ENCODE results near the gene ROGDI.
"Not testable (repeated sequence)": the region's sequence is repeated elsewhere in the genome, so short reads cannot be mapped to it uniquely, and the experiment has no call there.

Gene ROGDI

DNA sequence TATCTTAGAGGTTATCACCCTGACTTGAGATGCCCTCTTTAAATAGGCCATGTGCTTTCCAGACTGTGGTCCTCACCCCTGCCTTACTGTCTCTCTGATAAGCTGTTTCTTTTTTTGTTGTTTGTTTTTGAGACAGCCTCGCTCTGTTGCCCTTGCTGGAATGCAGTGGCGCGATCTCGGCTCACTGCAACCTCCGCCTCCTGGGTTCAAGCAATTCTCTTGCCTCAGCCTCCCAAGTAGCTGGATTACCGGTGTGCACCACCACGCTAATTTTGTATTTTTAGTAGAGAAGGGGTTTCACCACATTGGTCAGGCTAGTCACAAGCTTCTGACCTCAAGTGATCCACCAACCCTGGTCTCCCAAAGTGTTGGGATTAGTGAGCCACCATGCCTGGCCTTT, 13.5 kb downstream of the ROGDI start:
- no peak for DNase-seq

DNA sequence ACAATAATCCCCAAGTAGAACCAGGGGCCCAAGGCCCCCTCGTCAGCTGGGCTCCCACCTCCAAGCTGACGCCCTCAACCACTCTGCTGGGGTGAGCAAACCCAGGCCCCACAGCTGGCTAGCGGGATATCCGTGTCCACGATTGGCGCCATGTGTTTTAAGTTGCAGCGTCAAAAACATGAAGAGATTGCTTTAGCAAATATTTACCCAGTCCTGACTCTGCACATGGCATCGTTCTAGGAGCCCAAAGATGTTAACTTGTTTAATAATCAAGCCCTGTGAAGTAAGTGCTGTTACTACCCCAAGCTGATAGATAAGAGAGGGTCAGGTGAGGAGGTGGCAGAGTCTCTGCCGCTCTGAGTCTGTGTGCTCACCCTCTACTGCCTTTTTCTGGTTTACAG, 13.9 kb downstream of the ROGDI start:
- DNase-seq, result no peak

DNA sequence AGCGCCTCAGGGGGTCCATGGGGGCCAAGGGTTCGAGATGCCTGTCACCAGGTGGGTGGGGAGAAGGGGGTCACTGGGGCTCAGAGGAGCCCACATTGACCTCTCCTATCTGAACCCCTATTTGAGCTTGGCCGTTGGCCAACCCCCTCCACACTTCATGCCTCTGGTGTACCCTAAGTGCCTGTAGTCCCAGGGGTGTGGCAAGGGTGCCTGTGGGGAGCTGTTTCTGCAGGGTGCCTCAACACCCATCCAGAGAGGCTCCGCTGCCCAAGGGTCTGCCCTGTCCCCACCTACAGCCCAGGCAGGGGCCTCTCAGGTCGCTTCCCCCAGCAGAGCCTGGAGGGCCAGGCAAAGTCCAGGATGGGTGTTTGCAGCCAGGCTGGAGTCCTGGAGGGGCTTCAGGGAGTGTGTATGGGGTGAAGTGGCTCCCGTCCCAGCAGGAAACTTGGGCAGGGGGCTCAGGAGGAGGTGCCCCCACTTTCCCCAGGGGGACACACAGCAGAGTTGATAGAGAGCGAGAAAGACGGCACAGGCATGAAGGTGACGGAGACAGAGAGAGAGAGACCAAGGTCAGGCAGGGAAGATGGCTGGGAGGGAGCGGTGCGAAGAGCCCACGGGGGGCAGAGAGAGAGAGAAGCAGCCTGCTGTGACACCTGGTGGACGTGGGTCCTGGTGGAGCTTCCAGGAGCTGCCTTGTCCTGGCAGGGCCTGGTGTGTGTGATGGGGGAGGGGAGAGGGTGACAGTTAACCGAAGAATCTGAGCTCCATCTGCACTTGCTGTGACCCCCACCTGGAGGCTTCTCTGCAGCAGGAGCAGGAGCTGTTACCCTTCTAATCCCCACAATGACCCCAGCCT, 14.6 kb downstream of the ROGDI start, which contains the start of gene SEPTIN12:
TSS of gene SEPTIN12 (minus strand) at position 719 of the 856 bp plus-strand sequence. CDS start at position 19, 700 bp downstream.
- DNase-seq, result no peak

DNA sequence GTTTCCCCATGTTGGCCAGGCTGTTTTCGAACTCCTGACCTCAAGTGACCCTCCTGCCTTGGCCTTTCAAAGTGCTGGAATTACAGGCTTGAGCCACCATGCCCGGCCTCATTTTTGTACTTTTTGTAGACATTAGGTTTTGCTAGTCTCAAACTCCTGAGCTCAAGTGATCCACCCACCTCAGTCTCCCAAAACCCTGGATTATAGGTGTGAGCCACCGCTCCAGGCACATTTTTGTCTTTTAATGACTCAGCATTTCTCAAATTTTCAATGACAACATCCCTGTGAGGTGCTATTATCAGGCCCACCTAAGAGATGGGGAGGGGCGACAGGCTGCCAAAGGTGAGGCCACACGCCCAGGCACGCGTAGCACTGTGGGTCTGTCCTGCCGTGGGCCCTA, 15.4 kb downstream of the ROGDI start:
- no peak for DNase-seq

DNA sequence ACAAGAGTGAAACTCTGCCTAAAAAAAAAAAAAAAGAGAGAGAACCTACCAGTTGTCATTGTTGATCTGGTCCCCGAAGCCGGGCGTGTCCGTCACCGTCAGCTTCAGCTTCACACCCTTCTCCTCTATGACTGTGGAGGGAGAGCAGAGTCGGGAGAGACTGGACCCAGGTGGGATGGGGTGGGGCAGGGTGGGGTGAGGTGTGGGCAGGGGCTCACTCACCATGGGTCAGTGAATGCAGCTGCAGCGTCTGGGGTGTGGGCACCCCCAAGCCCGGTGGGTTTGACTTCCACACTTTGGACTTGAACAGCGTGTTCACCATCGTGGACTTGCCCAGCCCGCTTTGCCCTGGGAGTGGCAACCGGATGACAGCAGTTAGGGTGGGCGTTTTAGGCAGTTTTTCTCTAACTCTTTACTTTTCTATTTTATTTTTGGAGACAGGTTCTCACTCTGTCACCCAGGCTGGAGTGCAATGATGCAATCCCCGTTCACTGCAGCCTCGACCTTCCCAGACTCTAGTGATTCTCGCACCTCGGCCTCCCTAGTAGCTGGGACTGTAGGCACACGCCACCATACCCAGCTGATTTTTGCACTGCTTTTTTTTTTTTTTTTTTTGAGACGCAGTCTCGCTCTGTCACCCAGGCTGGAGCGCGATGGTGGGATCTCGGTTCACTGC, 16.5 kb downstream of the ROGDI start:
- no peak for DNase-seq

DNA sequence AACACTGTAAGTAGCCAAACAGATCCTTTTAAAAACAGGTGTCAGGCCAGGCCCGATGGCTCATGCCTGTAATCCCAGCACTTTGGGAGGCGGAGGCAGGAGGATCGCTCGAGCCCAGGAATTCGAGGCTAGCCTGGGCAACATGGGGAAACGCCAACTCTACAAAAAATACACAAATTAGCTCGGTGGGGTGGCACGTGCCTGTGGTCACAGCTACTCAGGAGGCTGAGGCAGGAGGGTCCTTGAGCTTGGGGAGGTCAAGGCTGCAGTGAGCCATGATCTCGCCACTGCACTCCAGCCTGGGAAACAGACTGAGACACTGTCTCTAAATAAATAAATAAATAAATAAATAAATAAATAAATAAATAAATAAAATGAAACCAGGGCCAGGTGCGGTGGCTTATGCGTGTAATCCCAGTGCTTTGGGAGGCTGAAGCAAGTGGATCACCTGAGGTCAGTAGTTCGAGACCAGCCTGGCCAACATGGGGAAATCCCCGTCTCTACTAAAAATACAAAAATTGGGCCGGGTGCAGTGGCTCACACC, 17.9 kb downstream of the ROGDI start:
- DNase-seq, result not testable (repeated sequence)

DNA sequence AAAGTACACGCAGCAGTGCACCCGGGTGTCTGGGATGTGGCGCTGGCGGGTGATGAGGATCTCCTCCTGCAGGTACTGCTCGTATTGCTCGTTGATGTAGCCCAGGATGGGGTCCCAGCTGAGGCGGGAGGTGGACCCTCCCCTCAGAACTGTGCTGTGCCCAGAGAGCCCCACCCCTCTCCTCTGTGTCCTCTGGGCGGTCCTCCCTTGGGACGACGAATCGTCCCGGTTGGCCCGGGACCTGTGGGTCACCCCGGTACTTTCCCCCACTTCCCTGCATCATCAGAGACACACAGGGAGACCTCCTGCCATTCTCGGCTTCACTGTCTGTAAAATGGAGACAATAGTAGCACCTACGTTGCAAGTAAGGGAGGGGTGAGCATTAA, 18.5 kb downstream of the ROGDI start:
- DNase-seq, result no peak

DNA sequence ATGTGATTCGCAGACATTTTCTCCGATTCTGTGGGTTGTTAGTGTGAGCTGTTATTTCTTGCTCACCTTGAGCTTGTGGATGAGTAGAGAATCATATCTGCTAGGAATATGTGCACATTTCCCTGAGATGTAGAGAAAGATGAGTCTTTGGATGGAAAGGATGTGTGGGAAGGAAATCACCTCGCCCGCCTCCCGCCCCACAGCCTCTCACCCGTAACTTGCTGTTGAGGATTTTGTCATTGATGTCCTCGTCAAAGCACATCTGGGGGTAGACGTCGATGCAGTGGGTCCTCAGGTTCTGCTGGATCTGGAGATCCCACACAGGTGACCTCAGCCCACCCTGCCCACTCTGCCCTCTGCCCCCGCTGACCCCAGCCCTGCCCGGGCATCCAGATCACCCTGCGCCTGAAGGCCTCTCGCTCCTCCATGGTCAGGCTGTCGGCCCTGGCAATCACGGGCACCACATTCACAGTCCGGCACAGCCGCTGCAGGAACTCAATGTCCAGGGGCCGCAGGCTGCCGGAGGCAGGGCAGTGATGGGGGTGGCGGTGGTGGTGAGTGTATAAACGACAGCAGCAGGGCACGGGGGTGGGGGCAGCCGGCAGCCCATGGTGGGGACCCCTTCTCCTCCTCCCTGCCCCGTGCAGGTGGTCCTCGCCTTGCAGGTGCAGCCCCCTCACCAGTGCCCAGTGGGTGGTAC, 19.0 kb downstream of the ROGDI start:
- no peak for DNase-seq

DNA sequence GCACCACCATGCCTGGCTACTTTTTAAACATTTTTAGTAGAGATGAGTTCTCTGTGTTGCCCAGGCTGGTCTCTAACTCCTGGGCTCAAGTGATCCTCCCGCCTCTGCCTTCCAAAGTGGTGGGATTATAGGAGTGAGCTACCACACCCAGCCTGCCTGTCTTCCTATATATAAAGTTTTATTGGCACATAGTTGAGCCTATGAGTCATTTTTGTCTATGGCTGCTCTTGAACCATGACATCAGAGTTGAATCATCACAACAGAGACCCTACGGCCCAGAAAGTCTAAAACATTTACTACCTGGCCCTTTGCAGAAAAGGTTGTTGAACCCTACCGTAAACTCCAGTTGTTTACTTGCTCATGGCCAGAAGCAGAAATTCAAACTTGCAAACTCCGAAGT, 22.2 kb downstream of the ROGDI start:
- no peak for DNase-seq

DNA sequence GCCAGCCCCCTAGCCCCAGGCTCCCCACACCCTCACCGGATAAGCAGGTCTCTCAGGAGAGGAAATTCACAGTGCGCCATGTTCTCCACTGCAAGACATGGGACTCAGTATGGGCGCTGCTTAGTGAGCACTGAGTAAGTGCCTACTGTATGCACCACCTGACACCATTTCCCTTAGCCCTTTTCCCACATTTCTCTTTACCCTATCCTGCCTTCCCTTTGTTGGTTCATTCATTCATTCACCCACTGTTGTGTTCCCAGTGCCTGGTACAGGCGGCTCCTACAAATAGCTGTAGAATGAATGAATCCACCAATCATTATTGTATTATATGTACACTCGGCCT, 24.4 kb downstream of the ROGDI start:
- DNase-seq, result no peak

DNA sequence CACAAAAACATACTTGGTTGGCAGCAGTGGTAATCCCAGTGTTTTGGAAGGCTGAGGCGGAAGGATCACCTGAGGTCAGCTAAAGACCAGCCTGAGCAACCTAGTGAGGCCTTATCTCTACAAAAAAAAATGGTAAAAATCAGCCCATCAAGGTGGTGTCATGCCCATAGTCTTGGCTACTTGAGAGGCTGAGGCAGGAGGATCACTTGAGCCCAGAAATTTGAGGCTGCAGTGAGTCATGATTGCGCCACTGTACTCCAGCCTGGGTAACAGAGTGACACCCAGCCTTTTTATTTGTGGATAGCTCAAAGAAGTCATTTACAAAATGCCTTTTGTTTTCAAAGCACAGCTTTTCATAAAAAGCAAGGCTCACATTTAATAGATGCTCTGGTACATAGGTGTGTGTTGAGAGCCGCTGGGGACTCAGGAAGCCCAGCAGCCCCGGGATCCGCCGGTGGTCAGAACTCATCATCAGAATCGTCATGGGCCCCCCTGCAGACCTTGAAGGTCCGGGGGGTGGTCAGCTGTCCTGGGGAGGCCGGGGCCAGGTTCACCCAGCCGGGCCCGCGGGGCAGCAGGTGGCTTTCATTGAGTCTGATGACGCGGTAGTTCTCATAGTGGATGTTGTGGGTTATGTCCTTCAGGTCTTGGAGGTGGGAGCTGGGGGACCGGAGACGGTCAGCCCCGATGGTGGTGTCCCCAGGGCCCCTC, 24.9 kb downstream of the ROGDI start:
- DNase-seq, result no peak

DNA sequence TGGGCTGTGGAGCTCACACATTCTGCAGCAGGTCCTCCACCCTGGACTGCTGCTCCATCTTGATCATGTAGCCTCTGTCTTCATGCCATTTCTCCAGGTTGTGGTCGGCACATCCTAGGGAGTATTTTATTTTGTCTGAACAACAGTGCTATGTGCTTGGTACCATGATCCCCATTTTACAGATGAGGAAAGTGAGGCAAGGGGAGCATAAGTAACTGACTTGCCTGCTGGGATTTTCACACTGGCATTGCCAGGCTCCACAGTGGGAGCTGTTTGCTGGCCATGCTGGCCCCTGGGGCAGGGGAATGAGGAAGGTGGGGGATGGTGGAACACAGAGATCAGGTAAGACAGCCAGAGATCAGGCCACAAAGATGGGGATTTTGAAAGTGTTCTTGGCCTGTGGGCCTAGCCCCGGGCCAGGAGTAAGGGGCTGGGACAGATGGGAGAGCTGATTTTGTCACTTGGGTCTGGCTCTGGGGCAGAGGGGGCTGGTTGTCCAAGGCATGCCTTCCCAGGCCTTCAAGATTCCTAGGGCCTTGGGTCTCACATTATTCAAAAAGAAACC, 26.2 kb downstream of the ROGDI start:
- no peak for DNase-seq

DNA sequence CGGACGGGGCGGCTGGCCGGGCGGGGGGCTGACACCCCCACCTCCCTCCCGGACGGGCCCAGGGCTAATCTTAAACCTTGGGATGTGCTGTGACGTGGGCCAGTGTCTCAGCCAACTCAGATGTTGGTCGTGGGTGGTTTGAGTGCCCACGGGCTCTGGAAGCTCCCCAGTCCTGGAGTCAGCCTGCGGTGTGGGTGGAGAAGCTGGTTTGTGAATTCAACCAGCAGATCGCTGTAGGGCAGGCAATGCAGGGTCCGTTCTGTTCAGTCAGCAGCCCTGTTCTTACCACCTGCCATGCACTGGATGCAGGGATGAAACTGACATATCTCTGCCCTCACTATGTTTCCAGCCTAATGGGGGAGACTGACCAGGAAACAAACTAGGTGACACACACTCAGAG, 27.4 kb downstream of the ROGDI start:
- DNase-seq, result no peak

DNA sequence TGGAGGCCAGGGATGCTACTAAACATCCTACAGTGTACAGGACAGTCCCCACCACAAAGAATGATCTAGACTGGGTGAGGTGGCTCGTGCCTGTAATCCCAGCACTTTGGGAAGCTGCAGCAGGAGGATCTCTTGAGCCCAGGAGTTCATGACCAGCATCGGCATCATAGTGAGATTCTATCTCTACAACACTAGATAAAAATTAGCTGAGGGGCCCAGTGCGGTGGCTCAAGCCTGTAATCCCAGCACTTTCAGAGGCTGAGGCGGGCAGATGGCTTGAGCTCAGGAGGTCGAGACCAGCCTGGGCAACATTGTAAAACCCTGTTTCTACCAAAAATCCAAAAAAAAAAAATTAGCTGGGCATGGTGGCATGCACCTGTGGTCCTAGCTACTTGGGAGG, 30.1 kb downstream of the ROGDI start:
- no peak for DNase-seq

DNA sequence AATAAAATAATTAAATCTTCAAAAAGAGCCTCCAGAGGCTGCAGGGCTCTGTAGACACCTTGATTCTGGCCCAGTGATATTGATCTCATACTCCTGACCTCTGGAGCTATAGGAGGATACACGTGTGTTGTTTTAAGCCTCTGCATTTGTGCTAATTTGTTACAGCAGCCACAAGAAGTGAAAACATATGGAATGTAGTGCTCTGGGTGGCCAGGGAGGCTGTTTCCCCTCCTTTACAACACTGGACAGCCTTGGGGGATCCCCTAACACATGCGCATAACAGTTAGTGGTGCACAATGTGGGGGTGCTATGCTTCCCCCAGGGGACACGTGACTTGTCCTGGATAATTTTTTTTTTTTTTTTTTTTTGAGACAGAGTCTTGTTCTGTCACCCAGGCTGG, 30.8 kb downstream of the ROGDI start:
- DNase-seq, result no peak

DNA sequence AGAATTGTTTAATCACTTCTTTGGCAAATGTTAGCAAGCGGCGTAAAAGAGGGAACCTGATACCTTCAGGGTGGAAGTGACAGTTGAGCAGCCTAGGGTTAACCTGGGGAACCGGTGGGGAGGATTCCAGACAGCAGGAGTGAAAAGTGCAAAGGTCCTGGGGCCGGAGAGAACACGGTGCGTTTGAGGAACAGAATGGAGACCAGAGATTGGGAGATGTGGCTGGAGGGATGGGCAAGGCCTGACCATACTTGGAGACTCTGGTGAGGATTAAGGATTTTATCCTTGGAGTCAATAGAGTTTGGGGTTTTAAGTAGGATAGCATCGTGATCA, 33.2 kb downstream of the ROGDI start:
- no peak for DNase-seq

DNA sequence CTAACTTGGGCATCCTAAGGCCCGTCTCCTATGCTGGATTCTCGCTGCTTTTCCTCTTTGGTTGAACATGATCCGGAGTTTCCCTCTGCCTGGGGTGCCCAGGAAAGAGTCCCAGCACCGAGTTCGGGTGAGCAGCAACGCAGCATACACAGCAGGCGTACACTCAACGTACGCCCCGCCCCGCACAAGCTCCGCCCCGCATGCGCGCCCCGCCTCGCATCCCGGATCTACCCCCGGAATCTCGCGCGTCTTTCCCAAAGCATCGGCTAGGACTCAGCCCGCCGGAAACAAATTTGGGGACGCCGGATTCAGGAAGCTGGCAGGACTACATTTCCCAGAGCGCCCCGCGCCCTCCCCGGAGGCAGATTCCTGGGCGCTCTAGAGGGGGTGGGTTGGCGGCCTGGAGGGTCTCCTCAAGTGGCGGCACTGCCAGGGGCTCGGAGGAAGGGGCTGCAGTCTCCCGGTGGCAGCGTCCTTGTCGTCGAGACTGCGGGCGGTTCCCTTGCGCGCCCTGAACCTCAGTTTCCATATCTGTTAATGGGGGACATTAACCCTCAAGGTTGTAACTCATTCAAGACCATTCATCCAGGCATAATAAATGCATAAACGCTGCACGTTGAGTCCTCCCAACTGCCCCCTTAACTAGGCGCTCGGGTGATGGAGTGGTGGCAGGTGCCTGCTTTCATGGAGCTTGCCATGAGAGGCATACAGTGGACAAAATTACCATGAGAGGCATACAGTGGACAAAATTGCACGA, 33.7 kb downstream of the ROGDI start:
- peak; percentile 85 for DNase-seq

DNA sequence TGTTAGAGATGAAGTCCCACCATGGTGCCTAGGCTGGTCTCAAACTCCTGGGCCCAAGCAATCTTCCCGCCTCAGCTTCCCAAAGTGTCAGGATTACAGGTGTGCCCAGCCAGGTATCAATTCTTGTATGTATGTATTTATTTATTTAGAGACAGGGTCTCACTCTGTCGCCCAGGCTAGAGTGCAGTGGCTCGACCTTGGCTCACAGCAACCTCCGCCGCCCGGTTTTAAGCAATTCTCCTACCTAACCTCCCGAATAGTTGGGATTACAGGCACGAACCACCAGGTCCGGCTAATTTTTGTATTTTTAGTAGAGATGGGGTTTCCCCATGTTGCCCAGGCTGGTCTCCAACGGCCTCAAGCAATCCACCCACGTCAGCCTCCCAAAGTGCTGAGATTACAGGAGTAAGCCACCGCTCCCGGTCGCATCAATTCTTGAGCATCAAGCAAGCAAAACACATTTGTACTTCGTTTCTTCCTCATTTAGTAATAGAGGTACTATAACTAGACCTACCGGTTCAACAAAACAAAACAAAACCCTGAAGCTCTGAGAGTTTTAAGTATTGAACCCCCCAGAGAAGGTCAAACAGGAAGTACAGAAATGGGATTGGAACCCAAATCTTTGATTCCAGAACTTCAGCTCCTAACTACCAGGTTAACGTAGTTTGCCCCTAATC, 34.4 kb downstream of the ROGDI start:
- DNase-seq, result no peak

DNA sequence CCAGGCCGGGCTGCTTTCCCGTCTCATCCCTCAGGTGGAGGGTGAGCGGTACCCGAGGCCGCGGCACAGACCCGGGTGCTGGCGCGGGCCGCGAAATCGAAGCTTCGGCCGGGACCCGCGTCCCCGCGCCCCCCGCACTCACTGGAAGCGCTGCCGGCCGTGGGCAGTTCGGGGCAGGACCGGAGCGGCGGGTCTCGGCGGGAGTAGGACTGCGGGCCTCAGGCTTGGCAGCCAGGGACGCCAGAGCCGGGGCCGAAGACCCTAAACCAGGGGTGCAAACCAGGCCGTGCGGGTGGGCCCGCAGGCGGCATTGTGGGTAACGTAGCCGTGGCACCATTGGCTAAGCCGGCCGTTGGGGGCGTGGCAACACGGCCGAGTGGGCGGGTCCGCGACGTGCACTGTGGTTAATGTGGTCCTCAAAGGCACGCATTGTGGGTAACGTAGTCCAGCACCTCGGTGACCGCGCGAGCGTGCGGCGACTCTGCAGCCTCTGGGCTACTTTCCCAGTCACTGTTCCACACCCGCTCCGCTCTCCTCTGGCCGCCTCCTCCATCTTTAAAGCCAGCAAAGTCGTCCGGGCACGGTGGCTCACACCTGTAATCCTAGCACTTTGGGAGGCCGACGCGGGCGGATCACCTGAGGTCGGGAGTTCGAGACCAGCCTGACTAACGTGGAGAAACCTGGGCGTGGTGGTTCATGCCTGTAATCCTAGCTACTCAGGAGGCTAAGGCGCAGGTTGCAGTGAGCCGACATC, 35.4 kb downstream of the ROGDI start, which contains the start of gene ZNF500:
TSS of gene ZNF500 (minus strand) at position 288 of the 754 bp plus-strand sequence. CDS start 1,184 bp downstream, outside the sequence.
- DNase-seq, result peak; percentile 81
